ENCODE measurements around the gene PLXNA2.

DNA sequence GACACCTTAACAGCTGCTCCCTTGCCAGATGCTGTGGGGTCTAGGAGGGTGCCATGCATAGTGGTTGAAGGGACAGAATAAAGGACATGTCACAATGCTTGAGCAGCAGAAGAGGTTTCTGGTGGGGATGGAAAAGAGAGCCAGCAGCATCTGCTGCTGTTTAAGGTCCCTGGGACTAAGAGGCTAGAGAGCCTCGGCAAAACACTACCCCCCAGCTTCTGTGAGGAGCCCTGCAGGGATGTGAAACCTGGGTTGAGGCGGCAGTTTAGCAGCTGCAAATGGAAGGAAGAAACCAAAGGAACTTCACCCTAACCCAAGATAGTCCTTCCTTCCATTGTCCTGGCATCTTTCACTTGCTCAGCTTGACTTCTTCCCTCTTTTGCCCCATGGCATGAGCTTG is 39.4 kb downstream of the PLXNA2 start:
- TF ChIP-seq EZH2 (IDR thresholded peaks at IDR 0.05; ENCODE audit: insufficient read depth, poor library complexity, severe bottlenecking) (no peak), EZH2phosphoT487 (IDR thresholded peaks at IDR 0.05; ENCODE audit: insufficient read depth, low read depth) (no peak)
